ENCODE results near the gene QPRT.

DNA sequence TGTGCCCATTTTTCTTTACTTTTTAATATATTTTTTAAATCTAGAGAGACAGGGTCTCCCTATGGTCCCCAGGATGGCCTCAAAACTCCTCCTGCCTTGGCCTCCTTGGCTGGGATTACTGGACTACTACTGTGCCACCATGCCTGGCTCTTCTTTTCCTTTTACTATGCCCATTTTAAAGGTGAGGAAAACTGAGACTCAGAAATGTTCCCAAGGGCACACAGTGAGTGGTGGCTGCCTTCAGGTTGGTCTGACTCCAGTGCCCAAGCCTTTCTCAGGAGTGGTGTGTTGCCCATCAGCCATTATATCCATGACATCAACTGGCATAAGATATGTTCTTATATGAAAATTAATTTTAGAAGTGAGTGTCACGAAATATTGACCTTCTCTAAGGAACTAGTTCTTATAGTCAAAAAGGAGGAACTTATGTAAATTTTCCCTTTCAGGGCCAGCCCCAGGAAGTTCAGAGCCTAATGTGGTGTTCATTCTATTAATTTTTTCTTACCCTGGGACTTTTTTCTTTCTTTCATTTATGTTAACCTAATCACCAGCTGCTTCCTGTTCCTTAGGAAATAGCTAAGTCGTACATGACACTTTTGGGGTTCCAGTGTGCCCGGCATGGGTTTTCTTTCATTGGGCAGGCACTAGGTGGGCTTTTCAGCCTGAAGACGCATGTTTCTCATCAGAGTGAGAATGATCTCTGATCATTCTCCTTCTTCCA lies 33.8 kb upstream of the QPRT start:
- TF ChIP-seq, protein P1, sequence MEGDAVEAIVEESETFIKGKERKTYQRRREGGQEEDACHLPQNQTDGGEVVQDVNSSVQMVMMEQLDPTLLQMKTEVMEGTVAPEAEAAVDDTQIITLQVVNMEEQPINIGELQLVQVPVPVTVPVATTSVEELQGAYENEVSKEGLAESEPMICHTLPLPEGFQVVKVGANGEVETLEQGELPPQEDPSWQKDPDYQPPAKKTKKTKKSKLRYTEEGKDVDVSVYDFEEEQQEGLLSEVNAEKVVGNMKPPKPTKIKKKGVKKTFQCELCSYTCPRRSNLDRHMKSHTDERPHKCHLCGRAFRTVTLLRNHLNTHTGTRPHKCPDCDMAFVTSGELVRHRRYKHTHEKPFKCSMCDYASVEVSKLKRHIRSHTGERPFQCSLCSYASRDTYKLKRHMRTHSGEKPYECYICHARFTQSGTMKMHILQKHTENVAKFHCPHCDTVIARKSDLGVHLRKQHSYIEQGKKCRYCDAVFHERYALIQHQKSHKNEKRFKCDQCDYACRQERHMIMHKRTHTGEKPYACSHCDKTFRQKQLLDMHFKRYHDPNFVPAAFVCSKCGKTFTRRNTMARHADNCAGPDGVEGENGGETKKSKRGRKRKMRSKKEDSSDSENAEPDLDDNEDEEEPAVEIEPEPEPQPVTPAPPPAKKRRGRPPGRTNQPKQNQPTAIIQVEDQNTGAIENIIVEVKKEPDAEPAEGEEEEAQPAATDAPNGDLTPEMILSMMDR (IDR thresholded peaks at IDR 0.05): no peak
- TF ChIP-seq POLR2AphosphoS5 (IDR thresholded peaks at IDR 0.05) (no peak), POLR2A (IDR thresholded peaks at IDR 0.05) (no peak), EP300 (IDR thresholded peaks at IDR 0.05) (no peak)

All from sigmoid colon (tissue), 4 donors.